ENCODE data around the gene PIANP. TPM values are rescaled to one million over a fixed set of nuclear protein-coding genes. Genes with fewer than 3 reads are reported as not detected.

The PIANP gene
- total RNA-seq, 1 donor from 2014 or later: 1.6 TPM

DNA sequence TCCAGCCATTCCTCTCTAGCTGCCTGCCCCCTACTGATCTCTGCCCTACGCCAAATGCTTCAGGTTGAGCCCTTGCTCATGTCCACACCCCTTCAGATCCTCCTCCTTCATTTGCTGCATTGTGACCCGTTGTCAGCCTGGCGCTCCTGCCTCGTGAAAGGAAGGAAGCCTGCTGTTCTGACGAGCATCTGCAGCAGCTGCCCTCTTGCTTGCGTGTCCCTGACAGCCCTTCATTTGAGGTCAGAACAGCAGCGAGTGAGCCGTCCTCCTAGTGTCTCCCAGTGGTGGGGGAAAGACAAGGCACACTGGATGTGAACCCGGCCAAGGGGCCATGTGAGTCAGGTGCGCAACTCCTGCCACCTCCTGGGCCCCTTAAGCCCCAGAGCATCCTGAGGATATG lies 3.0 kb upstream of the PIANP start:
- DNase-seq: no peak

DNA sequence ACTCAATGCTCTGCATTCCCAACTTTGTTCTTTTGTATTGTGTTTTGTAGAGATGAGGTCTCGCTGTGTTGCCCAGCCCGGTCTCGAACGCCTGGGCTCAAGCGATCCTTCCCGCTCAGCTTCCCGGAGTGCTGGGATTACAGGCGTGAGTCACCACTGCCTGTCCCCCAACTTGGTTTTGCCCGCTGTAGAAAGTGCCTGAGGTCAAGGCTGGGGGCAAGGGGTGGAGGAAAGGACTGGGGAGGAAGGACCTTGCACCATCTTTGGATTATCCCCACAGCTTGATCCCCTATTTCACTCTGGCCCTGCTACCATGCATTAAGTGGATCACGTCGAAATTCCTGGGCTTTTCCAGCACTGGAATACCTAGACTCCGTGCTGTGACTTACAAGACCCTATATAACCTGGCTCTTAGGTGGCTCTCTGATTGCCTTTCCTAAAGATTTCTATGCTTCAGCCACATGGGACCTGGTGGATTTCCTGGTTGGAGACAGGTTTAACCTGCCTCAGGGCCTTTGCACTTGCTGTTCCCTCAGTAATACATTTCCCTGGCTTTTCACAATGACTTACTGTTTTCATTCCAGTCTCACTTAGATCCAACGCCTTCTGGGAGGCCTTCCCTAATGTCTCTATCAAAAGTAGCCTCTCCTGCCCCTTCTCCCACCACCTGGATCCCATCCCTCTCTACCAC lies 608 bp upstream of the PIANP start:
- peak; percentile 11 for DNase-seq

- DNase-seq: peak; percentile 37
Measured at GRCh38 chr12:6699989-6700645, 498 bp downstream of the PIANP start.

DNA sequence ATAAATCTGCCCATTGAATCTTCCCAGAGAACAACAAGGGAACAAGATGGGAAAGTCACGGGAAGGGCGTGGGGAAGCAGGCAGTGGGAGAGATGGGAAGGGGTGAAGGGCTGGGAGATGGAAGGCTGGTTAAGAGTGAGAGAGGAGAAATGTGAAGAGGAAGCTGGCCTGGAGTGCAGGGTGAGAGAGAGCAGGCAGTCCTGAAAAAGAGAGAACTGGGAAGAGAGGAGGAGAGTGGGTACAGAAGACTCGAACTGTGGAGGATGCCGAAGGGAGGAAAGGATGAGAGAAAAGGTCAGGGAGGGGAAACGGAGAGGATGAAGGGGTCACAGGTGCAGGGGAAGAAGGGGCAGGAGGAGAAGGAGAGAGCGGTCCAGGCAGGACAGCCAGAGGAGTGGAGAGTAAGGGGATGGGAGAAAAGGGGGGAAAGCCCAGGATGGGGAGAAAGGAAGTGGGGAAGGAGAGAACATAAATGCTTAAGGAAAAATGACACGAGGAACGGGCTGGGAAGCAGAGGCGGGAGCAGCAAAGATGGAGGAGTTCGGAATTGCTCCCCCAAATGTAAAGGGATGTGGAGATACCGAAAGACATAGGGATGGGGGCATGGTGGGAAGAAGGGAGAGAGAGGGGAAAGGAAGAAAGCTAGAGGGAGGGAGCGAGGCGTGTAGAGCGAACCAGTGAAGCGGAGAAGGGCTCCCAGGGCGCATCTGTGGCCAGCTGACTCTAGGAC lies 1.2 kb downstream of the PIANP start:
- DNase-seq: no peak

- no peak for DNase-seq
Measured at GRCh38 chr12:6698352-6699046, 2.1 kb downstream of the PIANP start.

DNA sequence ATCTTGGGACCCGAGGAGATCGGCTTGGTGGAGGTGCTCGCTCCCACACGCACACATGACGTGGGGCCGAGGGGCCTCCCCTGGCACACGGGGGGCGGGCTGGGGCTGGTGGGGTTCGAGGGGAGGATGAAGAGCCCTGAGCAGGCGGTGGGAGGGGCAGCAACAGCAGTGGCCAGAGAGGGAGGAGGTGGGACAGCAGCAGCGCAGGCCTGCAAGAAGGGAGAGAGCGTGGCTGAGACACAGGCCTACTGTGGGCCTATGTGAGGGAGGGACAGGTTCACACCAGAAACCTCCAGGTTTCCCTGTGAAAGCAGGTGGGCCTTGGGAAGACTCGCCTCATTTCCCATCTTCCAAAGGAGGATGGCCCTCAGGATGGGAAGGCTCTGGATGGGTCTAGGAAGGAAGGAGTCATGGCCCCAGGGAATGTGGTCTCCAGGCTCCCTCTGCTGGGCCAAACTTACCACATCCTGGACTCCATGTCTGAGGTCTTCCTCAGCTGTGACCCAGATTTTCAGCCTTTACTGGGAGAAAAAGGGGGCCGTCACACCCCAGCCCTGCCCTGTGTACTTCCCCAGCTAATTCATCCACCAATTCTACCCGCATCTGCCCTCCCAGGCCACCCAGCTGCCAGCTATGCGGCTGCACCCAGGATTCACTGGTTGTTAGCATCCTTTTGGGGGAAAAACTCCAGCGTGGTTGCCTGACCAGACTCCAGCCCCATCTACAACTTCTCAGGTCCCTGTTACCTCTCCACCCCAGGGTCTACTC lies 2.8 kb downstream of the PIANP start:
- peak; percentile 49 for DNase-seq

DNA sequence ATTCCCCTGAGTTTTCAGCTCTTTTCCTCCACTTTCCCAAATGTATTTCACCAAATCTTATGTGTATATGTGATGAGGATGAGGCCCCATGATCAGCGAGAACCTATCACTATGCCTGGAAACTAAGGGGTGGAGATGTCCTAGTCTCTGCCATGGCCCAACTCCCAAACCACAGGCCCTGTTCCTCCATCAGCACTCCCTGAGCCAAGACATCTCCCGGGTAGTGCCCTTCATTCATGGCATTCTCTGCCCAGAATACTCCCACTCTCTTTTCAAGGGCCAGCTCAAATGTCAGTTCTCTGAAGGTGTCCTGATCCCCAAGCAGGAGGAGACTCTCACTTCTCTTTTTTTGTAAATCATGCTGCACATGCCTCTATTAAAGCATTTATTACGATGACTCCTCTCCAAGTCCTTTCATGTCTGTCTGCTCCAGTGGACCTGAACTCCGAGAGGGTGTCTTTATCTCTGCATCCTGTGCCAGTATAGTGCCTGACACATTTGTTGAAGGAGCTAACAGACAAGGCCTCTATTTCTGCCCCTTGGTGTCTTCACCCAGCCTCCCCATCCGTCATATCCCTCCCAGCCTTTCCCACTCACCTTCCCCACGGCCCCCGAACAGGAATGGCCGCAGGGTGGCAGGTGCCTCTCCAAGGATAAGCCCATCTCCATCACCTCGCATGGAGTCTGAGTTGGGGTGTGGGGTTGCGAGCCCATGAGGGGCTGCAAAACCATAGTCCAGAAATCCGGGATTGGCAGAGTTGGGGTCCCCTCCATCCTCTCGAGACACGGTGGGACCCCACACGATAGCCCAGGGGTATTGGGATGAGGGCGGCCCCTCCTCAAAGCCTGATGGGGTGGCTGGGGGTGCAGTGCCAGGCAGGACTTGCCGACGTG lies 3.7 kb downstream of the PIANP start:
- DNase-seq: peak; percentile 15

- no peak for DNase-seq
Measured at GRCh38 chr12:6695313-6696045, 5.1 kb downstream of the PIANP start.

GRCh38 chr12:6694701-6695100 lies 5.9 kb downstream of the PIANP start:
- no peak for DNase-seq

DNA sequence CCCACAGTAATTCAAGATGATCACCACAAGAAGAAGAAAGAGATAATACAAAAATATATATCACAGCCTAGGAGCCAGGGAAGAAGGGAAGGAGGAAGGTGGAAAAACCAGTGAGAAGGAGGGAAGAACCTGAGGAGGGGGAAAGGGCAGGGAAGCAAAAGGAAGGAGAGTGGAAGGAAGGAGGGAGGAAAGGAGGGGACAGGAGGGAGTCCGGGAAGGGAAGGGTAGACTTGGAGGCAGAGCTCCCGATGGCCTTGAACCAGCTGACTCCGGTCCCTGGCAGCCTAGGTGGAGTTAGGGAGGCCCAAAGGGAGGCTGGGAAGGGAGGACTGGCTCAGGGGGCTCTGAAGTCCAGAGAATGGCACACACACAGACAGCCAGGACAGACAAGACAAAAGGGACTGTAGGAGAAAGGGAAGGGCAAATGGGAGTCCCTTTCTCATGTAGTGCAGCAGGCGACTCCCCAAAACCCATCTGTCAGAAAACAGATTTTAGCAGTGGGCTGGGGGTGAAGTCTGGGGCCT lies 6.7 kb downstream of the PIANP start:
- no peak for DNase-seq

GRCh38 chr12:6692888-6693287 lies 7.7 kb downstream of the PIANP start:
- DNase-seq: no peak

DNA sequence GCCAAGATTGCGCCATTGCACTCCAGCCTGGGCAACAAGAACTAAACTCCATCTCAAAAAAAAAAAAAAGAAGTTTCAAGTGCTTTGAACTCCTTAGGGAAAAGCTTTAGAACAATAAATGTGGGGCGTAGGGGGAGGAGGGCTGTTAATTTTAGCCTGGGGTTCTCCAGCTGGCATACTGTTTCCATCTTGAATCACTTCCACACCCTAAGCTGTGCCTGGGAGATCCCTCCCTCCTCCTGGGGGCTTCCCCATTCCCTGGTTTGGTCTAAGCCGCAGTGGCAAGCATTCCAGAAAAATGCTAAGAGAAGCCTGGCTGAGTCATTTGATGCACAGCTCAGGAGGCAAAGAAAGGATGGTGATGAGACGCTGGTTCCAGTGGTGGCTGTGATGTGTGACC lies 9.1 kb downstream of the PIANP start:
- no peak for DNase-seq

DNA sequence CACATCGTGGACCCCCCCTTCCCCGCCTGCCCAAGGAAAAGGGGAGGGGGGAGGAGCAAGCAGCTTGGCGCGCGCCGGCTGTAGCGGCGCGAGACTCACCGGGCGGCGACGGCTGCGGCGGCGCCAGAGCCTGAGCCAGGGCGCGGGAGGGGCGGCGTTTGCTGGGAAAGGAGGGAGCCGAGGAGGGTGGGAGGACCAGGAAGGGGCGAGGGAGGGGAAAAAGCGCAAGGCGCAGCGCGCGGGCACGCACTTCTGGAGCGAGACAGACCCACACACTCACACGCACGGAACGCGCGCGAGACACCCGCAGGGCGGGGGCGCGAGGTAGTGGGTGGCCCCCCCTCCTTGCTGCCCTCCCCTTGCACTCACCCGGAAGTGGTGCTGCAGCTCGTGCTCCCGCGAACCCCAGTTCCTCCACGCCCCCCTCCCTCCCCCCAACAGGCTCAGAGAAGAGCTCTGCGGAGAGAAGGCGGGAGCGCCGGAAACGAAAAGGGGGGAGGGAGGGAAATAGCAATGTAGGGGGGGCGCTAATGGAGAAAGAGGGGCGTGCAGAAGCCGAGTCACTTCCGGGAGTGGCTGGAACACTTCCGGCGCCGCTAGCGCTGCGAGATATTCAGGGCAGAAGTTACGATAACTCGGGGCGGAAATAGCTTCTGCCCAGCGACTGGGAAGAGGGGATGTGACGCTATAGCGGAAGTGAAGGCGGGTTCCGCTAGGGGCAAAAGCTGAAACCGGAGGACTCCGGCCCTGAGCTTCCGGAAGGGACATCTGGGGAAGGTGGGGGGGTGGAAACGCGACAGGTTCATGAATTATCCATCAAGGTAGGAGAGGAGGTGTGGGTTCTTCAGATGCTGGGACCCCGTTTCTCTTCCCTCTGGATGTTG lies 11.4 kb downstream of the PIANP start, which contains the start of gene ZNF384:
ZNF384 (minus strand) TSS at position 377 of the 884 bp plus-strand sequence. CDS start 9,855 bp downstream, outside the sequence.
- peak; percentile 100 for DNase-seq

DNA sequence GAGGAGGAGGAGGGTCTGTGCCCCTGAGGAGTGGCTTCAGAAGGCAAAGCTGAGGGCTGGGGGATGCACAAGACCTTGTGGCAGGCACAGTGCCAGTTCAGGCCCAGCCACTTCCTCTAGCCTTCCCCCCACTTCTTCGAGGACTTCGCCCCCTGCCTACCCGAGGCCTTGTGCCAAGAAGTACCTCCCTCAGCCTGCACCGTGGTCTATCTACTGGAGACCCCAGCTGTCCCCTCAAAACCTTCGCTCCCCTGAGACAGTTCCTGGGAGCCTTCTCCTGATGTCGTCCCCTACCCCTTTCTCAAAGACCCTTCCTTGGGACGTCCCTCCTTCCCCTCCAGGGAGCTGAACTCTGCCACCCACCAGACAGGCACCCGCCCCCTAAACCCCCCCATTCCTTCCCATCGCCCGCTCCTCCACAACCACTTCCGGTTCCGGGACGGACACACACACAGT lies 12.0 kb downstream of the PIANP start:
- no peak for DNase-seq

DNA sequence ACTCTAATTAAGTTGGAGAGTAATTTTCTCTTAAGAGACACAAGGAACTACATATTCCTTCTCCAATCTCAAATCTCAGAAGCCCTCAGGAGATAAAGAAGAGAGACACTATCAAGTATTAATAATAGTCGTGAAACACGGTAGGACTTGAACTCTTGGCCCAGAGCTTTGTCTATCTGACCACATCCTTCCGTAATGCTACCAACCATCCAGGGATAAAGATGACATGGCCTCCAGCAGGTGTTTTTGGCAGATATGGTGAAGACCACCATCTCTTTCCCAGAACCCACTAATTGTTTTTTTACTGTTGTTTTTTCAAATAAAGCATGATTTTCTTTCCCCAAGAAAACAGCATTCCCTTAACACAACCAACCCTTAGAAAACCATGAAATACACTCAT lies 14.8 kb downstream of the PIANP start:
- no peak for DNase-seq

DNA sequence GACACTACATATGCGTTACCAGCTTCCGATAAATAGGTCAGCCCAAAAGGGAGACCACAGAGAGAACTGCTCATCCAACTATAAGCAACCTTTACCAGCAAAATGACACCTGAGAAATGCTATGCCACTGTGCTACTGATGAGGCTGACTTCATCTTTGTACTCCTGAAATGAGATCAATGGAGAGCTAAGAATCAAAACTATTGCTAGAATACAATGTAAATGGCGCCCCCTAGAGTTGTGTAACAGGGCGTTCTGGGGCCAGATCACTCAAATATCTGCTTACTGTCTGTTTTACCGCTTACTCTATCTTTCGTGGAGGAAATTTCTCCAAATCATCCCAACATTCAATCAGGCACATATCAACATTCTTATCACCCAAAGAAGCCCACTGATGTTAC lies 16.0 kb downstream of the PIANP start:
- peak; percentile 51 for DNase-seq

- no peak for DNase-seq
Measured at GRCh38 chr12:6676962-6677361, 23.7 kb downstream of the PIANP start.

DNA sequence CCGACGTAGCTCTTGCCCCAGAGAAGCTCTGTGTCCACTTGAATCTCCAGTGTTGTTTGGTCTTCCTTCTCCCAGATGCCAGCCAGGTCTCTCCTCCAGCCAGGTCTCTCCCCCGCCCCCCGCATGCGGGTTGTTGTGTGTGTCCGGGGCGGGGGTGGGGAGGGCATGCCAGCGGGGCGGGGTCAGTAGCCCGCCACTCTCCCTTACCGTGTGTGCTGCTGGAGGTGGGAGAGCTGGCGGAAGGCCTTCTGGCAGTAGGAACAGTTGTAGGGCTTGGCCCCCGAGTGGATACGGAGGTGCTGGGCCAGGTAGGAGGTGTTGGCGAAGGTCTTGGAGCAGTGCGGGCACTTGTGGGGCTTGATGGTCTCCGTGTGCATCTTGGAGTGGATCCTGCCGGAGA lies 28.5 kb downstream of the PIANP start:
- DNase-seq: no peak
